H1 (cell line): Measurements from ENCODE around the gene LECT2. TPM values are rescaled to one million over a fixed set of nuclear protein-coding genes. Genes with fewer than 3 reads are reported as not detected.

Experiments
- CBX5 ChIP-seq: fragments of 300-800, 300-1000 bp; sonication (generic); IDR thresholded peaks from 2 replicates; pipeline ENCODE4 v1.7.1; 2016; ENCODE audit warnings: antibody characterized with exemption, low read length, low read depth
- CHD7 ChIP-seq: fragments of 300-600 bp; sonication (generic); IDR thresholded peaks from 2 replicates; pipeline ENCODE4 v1.7.1; 2012; ENCODE audit warnings: low read length, moderate library complexity, mild to moderate bottlenecking, inconsistent platforms; ENCODE audit not compliant: insufficient replicate concordance
- EZH2 ChIP-seq: fragments of 200-600 bp; sonication (generic); IDR thresholded peaks from 2 replicates; pipeline ENCODE4 v1.7.1; 2012; ENCODE audit warnings: low read depth, mild to moderate bottlenecking, moderate library complexity, low read length, inconsistent platforms; ENCODE audit not compliant: severe bottlenecking
- GTF2F1 ChIP-seq: IDR thresholded peaks from 2 replicates; pipeline ENCODE4 v1.6.1; 2012; ENCODE audit warnings: low read depth, low read length, improper control_type of control experiment, borderline replicate concordance
- KDM4A ChIP-seq: IDR thresholded peaks from one replicate; pipeline ENCODE4 v1.7.1; 2012; ENCODE audit warnings: low read depth, mild to moderate bottlenecking, moderate library complexity, low read length, inconsistent platforms; ENCODE audit not compliant: severe bottlenecking
- MAFK ChIP-seq: IDR thresholded peaks from 2 replicates; pipeline ENCODE4 v1.6.1; 2012; ENCODE audit warnings: low read depth, mild to moderate bottlenecking, improper control_type of control experiment, low read length
- NANOG ChIP-seq: IDR thresholded peaks from 2 replicates; pipeline ENCODE4 v1.6.1; 2011; ENCODE audit warnings: low read length, low read depth, mild to moderate bottlenecking, inconsistent platforms; ENCODE audit not compliant: insufficient read depth, poor library complexity, severe bottlenecking
- NRF1 ChIP-seq: IDR thresholded peaks from 2 replicates; pipeline ENCODE4 v1.6.1; 2011; ENCODE audit warnings: mild to moderate bottlenecking, low read depth, low read length, improper control_type of control experiment
- POLR2A ChIP-seq, 2 experiments: IDR thresholded peaks; 1 replicate in 1 of 2; 2 replicates in 1 of 2; pipeline ENCODE4 v1.6.1; 2011; ENCODE audit warnings: low read depth in 2 of 2, low read length in 2 of 2, mild to moderate bottlenecking in 2 of 2; ENCODE audit errors: control extremely low read depth in 1 of 2
- TCF12 ChIP-seq: IDR thresholded peaks from 2 replicates; pipeline ENCODE4 v1.6.1; 2011; ENCODE audit warnings: low read depth, mild to moderate bottlenecking, low read length
- USF2 ChIP-seq: IDR thresholded peaks from 2 replicates; pipeline ENCODE4 v1.6.1; 2011; ENCODE audit warnings: low read length, improper control_type of control experiment
- polyA plus RNA-seq, 7 experiments: library from polyadenylated mRNA; depleted of rRNA in 3 of 7; stranded (reverse) in 5 of 7; unstranded in 2 of 7; fragments of >200 nt in 5 of 7; fragments of 200-250 nt in 2 of 7; gene quantifications; 1 replicate in 5 of 7; 2 replicates in 1 of 7; 4 replicates in 1 of 7; pipeline versions ENCODE4 v1.2.1 to v1.2.3, GENCODE V29; 2011 to 2013; ENCODE audit warnings: missing spikeins in 2 of 7, mixed read lengths in 2 of 7
- total RNA-seq: library from RNA; stranded (reverse); fragmentation: NEBNext Ultra II Directional; extraction: Animal tissue kit (Norgen Biotek cat#: 25700); gene quantifications from 2 replicates; pipeline ENCODE4 v1.2.1, GENCODE V29; 2021

Gene LECT2
- total and polyA plus RNA-seq, 2 of the 8 experiments (the other 6 are each of a cell fraction or from before 2014, with no cell fraction given) = not detected

GRCh38 chr5:135966165-135966564 lies 11.4 kb upstream of the LECT2 start (continued):
- no peak for TF ChIP-seq CHD7
- TF ChIP-seq TCF12 = no peak
- TF ChIP-seq EZH2 = no peak
- TF ChIP-seq GTF2F1 = no peak
- no peak for TF ChIP-seq POLR2A (IDR thresholded peaks at IDR 0.05; ENCODE audit: control extremely low read depth in 1 of 2, low read depth in 2 of 2, low read length in 2 of 2)
- no peak for TF ChIP-seq CBX5
- TF ChIP-seq KDM4A = no peak
- no peak for TF ChIP-seq NANOG
- TF ChIP-seq MAFK = no peak
- no peak for TF ChIP-seq NRF1
- TF ChIP-seq USF2 = no peak
